HS-27A (cell line): Measurements from ENCODE around the gene DLL3.

ENCODE experiments used
- DNase-seq: peaks from one replicate; pipeline ENCODE4 v3.0.0-alpha.2; 2012; ENCODE audit warnings: low read depth, missing footprints

DLL3 gene

DNA sequence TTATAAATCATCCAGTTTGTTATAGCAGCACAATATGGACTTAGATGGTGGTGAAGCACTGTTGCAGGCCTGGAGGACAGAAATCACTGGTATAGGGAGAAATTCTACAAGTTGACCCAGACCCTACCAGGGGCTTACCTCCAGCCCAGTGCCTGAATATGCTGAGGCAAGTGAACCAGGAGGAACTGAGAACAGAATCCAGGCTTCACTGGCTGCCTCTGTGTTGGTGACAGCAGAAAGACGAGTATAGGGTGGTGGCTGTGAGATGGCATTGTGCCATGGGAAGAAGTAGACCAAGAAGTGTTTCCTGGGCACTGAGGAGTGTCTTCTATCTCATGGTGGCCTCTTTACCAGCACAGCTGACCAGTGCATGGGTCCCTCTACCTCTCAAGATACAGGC is 57.1 kb downstream of the DLL3 start:
- no peak for DNase-seq
